HG02870 (cell line): ENCODE results near the gene EHMT1.

Experiments
- ATAC-seq: cut with Tn5 transposase; IDR thresholded peaks from one replicate; pipeline ENCODE4 v1.9.1; 2021; ENCODE audit warnings: mild to moderate bottlenecking, moderate library complexity; ENCODE audit not compliant: unreplicated experiment

EHMT1 gene

DNA sequence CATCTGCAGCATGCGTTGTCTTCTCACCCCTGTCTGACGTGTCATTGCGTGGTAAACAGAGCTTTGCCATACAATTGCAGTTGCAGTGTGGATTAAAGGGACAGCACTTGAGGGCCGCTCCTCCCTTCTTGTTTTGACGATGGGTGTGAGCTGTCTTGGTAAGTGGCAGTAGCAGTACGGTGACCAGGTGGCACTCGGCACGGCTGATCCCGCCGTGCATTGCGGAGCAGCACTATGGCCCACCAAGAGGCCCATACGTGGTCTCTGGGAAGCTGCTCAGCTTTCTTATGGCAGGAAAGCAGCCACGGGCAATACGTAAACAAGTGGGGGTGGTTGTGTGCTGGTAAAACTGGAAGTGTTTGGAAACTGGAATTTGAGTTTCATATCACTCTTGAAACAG, 25.1 kb downstream of the EHMT1 start:
- ATAC-seq, result no peak

DNA sequence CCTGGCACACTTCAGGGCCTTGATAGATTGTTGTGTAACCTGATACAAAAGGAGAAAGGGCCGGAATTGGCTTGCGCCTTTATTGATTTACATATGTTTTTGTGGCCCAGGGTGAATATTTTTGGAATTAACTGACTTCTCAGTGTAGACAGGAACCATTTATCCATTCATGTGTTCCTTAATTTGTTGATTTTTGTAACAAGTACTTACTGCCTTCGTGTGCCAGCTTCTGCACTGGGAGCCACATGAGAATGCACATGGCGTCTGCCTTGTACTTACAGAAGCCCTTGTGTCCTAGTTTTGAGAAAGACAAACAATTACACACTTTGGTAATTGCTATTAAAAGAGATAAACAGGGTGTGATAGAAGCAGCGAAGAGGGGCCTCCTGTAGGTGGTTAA, 26.4 kb downstream of the EHMT1 start:
- no peak for ATAC-seq

DNA sequence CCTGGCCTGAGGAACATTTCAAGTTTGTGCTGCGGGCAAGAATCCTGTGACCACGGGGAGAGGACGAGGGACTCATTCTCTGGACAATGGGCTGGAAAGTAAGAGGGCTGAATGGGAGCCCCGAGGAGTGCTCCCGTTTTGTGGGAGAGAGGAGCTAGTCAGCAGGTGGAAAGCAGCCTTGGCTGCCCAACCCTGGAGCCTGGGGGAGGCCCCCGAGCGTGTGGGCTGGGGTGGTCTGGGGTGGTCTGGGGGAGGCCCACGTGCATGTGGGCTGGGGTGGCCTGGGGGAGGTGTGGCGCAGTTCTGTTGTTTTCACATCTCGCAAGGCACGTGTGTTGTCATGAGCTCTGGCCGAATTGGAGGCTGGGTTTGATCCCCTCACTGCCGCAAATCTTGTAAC, 27.5 kb downstream of the EHMT1 start:
- ATAC-seq, result no peak

DNA sequence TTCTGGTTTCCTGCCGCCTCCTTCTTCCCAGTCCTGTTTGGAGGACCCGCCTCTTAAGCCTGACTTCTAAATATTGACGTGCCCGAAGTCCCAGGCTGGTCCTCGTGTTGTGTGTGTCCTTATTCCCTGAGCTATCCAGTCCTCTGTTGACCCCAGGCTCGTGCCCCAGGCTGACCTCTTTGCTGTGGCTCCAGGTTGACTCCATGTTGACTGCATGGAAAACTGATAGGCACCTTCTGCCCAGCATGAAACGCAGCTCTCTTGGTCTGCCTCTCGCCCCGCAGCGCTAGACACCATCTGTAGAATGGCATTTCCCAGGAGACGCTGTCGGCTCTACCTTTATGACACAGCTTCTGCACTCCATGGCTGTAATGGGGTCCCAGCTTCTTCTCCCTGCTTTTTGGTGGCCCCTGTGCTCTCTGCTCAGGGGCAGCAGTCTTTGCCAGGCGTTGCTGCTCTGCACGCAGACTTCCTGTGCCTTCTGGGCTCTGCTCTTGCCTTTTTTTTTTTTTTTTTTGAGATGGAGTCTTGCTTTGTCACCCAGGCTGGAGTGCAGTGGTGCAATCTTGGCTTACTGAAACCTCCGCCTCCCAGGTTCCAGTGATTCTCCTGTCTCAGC, 28.4 kb downstream of the EHMT1 start:
- ATAC-seq, result no peak

DNA sequence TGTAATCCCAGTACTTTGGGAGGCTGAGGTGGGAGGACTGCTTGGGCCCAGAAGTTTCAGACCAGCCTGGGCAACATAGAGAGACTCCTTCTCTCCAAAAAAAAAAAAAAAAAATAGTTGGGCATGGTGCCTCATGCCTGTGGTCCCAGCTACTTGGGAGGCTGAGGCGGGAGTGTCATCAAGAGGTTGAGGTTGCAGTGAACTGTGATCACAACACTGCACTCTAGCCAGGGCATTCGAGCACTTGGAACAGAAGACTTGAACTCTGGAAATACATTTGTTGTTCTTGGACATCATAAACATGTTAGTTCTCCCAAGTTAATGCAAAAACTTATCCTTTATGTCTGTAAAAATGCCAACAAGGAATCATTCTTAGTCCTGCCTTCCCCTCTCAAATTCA, 29.6 kb downstream of the EHMT1 start:
- no peak for ATAC-seq

DNA sequence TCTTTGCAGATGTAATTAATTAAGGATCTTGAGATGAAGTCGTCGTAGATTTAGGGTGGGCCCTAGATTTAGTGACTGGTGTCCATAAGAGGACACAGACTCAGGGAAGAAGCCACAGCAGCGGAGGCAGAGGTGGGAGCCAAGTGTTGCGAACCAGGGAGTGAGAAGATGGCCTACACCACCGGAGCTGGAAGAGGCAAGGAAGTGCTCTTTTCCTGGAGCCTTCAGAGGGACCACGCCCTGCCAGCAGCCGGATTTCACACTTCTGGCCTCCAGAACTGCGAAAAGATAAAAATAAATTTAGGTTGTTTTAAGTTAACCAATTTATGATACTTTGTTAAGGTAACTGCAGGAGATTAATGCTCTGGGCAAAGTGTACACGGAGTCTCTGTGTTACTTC, 30.7 kb downstream of the EHMT1 start:
- no peak for ATAC-seq

DNA sequence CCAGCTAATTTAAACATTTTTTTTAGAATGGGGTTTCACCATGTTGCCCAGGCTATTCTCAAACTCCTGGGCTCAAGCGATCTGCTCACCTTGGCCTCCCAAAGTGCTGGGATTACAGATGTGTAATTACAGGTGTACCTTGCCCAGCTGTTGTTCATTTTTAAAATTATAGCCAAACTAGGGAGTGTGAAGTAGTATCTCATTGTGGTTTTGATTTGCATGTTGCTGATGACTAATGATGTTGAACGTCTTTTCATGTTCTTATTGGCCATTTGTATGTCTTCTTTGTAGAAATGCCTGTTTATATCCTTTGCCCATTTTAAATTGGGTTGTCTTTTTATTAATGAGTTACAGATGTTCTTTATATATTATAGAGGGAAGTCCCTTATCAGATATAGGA, 31.5 kb downstream of the EHMT1 start:
- ATAC-seq, result no peak

DNA sequence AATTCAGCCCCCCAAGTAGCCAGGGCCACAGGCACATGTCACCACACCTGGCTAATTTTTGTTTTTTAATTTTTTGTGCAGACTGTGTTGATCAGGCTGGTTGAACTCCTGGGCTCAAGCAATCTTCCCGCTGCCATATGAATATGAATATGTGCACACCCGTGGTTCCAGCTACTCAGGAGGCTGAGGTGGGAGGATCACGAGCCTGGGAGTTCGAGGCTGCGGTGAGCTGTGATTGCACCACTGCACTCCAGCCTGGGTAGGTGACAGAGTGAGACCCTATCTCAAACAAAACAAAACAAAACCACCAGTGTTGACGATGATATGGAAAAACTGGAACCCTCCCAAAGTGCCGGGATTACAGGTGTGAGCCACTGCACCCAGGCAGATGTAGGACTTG, 32.0 kb downstream of the EHMT1 start:
- no peak for ATAC-seq

DNA sequence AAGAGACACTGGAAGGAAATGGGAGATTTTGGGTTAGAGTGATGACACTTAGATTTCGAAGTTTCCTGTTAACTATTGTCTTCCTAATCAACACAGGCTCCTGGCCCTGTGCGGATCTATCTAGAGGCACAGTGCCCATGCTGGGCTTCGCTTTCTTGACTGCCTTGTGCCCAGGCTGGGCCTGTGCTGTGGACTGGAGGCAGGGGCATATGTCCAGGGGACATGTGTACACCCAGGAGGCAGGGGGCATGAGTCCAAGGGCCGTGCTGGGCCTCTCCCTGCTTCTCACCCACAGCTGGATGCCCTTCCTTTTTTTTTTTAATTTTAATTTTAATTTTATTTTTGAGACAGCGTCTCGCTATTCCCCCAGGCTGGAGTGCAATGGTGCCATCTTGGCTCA, 37.6 kb downstream of the EHMT1 start:
- no peak for ATAC-seq

DNA sequence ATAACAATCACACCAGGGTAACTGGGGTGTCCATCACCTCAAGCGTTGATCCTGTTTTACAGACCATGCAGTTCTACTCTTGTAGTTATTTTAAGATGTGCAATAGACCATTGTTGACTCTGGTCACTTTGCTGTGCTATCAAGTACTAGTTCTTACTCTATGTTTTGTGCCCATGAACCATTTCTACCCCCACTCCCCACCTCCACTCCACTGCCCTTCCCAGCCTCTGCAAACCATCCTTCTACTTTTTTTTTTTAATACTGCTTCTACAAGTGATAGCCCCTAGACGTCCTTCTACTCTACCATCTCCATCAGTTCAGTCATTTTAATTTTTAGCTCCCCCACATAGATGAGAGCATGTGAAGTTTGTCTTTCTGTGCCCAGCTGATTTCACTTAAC, 38.8 kb downstream of the EHMT1 start:
- ATAC-seq, result no peak

DNA sequence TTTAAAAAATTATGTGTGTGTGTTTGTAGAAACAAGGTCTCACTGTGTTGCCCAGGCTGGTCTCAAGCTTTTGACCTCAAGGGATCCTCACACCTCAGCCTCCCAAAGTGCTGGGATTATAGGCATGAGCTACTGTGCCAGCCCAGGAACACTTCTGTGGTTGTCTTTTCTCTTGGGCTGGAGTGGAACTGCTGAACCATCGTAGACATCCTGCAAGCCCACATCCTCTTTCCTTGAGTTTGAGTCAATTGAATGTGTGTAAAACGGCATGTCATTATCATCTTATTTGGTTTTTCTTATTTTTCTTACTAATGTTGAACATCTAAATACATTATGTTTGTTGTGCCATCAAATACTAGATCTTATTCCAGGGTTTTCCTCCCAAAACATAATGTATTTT, 40.0 kb downstream of the EHMT1 start:
- ATAC-seq, result no peak

DNA sequence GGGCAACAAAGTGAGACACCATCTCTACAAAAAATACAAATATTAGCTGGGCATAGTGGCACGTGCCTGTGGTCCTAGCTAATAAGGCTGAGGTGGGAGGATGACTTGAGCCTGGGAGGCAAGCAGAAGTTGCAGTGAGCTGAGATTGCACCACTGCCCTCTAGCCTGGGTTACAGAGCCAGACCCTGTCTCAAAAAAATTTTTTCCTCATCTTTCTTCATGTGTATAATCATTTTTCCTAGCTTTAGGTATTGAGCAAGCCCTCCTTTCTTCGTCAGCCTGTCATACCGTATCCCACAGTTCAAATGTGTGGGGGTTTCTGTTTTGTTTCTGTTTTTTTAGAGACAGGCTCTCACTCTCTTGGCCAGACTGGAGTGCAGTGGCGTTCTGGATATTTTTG, 41.3 kb downstream of the EHMT1 start:
- no peak for ATAC-seq

DNA sequence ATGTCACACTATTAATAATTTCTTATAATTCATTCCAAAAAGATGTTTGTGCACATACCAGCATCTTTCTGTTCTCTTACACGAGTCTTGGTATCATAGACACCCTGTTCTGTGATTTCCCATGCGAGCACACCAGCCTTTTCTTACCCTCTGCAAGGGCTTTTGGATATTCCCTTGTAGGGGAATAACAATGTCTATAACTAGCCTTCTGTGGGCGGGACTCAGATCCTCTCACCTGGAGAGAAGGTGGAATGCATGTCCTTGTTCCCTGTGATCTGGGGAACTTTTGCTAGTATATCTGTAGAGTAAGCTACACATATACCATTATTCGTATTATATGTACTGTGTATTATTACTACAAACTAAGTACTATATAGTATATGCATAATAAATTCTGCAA, 44.8 kb downstream of the EHMT1 start:
- ATAC-seq, result no peak

DNA sequence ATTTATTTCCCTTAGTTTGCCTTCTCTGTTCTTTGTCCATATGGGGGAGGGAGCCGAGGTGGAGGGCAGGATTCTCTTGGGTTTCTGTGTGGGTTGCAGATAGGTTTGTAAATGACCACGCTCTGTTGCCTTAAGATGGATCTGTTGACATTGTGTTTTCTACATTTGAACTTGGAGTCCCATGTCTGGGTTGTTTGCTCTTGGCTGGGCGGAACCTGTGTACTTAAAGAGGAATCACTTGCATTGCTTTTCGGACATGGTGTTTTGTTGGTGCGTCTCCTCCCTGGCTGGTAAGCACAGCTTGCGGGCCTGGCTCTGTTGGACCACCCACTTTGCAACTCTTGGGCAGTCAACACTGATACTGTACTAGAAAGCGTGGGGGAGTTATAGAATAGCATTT, 45.9 kb downstream of the EHMT1 start:
- no peak for ATAC-seq

DNA sequence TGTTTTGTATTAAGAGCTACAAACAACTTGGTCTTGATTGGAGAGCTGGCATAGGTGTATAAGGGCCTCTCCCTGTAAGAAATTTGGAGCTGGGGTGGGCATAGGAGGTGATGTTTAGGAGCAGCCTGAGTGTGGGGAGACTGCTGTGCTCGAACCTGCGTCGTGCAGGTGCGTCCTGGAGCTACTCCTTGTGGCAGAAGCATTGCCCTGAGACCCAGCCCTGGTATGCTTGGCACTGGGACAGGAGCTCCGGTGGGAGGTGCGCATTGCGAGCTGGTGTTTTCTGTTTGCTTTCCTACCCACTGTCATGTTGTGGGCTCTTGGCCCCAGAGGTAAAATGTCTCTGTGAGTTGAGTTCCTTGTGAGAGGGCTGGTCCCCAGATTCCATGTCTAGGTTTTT, 46.4 kb downstream of the EHMT1 start:
- ATAC-seq, result no peak

DNA sequence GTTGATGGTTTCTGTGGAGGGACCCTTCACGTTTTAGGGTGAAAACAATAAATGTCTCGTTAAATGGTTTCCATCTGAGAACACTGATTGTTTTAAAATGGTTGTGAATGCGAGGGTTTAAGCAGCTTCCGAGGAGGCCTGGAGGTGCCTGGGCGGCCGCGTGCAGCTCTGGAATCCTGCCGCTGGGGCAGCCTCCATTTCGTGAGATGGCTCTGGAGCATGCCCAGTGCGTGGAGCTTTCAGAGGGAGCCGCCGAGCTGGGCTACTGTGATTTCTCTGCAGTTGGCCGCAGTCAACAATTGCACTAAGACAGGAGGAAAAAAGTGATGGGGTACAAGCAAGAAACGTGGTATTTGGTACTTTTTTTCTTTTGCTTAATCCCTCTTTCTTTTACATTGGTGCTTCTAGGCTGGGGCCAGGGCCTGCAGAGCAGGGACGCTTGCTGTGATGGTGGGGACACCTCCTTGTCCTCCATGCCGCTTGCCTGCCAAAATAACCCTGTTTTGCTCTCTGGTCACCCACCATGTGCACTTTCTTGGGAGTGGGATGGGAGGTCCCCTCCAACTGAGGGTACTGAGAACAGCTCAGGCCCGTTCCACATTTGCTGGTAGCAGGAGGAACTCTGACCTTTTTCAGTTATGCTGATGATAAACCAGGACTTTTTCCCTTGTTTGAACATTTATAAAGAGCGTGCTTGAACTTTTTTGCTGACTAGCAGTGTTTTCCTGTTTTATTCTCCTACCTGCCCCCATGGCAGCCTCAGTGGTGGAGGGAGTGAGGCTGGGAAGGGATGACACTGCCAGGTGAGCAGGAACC, 47.1 kb downstream of the EHMT1 start:
- ATAC-seq, result no peak

DNA sequence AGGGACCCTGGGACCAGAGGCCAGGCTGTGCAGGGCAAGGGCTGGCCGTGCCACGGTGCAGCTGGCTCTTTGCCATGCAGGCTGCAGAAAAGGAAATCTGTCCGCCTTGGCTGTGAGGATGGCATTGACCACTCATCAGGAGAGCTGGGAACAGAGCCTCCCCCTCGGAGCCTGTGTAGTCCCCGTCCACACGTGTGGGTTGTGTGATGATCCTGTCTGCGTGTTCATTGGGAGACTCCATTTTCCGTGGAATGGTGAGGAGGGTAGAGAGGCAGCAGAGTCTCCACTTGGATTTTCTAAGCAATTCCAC, 47.7 kb downstream of the EHMT1 start:
- ATAC-seq, result no peak

DNA sequence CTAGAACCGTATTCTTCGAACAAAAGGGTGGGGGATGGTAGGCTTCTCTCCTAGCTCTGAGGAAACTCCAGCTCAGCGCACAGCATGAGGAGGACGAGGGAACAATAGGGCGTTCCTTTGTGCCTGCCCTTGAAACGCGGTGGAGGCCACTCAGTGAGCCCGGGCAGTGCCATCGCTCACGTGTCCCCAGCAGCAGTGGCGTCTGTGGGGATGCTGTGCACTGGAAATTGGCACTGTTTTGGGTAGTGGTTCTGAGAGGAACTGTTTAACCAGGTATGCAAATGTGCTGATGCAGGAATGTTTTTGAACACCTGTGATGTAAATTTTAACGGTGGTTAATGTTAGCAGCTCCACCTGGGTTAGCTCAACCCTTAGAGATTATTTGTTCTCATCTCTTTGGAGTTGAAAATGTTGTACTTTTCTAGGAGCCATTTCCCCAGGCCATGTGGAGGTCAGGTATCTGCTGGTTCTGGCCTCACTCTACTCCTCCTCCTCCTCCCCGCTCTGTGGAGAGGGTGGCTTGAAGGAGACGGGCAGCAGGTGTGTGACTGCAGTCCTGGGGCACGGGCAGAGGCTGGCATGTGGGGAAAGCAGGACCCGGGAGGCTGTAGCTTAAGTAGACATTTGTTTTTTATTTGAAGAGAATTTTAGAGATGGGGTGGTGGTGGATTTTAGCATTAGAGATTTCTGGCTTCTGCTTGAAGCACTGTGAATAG, 48.3 kb downstream of the EHMT1 start:
- ATAC-seq, result no peak

DNA sequence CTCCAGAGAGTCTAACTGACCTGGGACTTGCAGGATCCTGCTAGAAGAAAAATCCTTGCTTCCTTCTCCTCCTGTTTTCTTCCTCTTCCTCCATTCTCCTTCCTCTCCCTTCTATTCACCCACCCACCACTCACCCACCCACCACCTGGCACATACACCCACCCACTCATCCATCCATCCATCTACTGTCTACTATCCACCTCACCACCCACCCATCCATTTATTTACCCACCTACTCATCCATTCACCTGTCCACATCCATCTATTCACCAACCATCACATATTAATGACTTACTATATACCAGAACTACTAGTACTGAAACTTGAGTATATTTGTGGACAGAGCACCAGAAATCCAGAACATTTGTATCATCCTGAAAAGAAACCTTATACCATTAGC, 49.4 kb downstream of the EHMT1 start:
- no peak for ATAC-seq

DNA sequence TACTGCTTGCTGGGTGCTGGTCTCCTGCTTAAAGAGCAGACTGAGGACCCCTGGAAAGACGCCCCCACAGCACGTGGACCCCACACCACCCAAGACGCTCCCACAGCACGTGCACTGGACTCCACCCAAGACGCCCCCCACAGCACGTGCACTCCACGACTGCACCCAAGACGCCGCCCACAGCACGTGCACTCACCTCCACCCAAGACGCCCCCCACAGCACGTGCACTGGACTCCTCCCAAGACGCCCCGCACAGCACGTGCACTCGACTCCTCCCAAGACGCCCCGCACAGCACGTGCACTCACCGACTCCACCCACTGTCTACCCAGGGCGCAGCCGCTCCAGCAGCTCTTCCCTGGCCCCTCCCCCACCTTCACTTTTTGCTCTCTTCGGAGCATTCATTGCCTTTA, 50.5 kb downstream of the EHMT1 start:
- ATAC-seq, result no peak

DNA sequence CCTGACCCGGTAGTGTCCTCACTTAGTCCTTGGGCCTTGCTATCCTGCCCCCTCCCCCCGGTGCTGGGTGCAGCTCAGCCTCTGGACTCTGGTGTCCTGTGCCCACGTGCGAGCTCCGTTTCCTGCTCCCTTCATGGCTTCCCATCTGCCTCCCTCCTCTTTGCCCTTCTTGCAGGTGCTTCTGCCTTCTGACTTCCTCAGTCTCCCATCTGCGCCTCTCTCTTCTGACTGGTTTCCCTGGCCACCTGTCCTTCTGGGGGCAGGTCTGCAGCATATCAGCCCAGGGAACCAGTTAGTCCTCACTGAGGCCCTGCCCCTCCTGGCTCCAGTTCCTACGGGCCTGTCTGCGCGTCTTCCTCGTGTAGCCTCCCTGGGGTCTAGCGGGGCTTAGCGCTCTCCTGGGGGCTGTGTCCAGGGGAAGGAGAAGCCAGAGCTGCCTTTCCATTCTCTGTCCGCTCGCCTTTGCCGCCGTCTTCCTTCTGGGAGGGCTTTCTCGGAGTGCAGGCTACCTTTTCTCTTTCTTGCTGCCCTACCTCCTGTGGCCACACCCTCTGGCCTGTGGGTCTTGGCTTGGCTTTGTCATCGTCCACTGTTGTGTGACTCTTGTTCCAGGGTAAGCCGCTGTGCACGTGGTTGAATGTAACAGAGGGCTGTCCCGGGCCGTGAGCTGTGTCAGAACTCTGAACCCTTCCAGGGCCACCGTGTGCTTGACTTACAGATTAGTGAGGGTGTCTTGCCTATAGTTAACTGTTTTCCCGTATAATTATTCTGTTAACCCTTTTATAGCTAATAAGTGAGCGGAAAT, 51.8 kb downstream of the EHMT1 start:
- ATAC-seq, result no peak

DNA sequence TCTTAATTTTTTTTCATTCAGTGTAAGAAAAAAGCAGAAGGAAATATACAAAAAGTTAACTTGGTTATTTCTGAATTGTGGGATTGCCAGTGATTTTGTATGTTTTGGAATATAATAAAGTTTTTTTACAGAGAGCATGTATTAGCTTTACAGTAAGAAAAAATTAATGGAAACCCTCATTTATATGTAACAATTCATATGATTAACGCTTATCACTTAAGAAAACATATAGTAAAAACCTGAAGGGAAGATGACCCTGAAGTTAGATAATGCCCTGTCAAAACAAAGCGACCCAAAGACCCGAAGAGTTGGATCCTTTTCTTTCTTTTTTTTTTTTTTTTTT, 52.4 kb downstream of the EHMT1 start:
- no peak for ATAC-seq
